GM19035 (cell line): ENCODE results near the gene TEX54.
"Not testable (repeated sequence)": the region's sequence is repeated elsewhere in the genome, so short reads cannot be mapped to it uniquely, and the experiment has no call there.

ENCODE experiments used
- ATAC-seq: cut with Tn5 transposase; IDR thresholded peaks from one replicate; pipeline ENCODE4 v1.9.1; 2021; ENCODE audit not compliant: unreplicated experiment

TEX54 gene

DNA sequence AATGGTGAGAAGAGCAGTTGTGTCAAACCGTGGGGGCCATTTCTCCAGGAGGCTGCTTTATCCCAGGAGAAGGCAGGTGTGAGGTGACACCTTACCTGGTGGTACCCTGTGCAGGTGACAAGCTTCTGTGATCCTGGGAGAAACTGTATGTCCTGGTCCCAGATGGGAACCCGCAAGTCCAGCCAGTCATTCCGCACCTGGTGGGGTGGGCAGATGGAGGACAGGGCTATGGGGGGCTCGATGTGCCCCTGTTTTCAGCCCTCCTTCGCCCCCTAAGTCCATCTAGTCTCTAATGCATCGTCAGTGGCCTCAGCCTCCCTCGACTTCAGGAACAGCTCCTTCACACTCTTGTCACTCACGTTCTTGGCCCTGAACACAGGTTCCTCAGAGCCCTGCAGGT, 2.7 kb upstream of the TEX54 start:
- ATAC-seq: no peak

- ATAC-seq: peak; percentile 79
Observed at GRCh38 chr11:62831520-62832335, 913 bp downstream of the TEX54 start, which contains the start of gene STX5. TSS of gene STX5 (minus strand) at chr11:62832051. CDS start at chr11:62831243, 808 bp downstream.

GRCh38 chr11:62830904-62831519, 1.6 kb downstream of the TEX54 start:
- ATAC-seq: no peak

DNA sequence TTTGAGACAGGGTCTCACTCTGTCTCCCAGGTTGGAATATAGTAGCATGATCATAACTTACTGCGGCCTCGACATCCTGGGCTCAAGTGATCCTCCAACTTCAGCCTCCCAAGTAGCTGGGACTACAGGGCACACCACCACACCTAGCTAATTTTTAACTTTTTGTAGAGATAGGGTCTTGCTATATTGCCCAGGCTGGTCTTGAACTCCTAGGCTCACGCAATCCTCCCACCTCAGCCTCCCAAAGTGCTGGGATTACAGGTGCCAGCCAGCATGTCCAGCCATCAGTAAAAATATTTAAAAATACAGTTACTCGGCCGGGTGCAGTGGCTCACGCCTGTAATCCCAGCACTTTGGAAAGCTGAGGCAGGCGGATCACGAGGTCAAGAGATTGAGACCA, 4.5 kb downstream of the TEX54 start:
- not testable (repeated sequence) for ATAC-seq

DNA sequence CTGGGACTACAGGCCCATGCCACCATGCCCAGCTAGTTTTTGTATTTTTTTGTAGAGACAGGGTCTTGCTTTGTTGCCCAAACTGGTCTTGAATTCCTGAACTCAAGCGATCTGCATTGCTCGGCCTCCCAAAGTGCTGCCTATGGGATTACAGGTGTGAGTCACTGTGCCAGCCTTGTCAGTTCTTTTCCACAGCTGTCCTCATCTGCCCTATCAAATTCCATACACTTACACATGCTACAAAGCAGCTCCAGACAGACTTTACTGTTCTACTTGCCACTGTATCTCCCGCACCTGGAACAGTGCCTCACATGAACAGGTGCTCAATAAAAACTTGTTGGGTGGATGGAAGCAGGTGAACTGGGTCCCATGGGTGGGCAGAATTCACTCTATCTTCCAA, 9.0 kb downstream of the TEX54 start:
- no peak for ATAC-seq

DNA sequence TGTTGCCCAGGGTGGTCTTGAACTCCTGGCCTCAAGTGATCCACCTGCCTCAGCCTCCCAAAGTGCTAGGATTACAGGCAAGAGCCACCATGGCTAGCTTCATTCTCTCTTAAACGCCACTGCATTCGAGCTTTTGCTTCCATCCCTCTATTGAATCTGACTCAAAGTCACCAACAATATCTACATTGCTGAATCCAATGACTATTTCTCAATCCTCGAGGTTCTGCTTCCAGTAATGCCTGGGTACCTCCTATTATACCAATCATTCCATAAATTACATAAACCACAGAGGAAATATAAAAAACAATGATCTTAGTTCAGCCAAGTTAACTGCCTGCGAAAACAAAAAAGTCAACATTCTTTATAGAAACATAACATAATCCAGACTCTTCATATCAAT, 15.5 kb downstream of the TEX54 start:
- no peak for ATAC-seq

DNA sequence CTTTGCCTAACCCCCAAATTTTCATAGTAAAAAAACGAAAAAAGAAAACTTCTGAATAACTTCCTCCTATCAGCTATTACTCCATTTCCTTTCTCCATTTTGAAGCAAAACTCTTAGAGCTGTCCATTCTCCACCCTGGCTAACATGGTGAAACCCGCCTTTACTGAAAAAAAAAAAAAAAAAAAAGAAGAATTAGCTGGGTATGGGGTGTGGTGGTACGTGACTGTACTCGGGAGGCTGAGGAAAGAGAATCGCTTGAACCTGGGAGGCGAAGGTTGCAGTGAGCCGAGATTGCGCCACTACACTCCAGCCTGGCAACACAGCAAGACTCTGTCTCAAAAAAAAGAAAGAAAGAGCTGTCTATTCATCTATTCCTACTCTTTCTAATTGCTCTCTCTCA, 16.1 kb downstream of the TEX54 start:
- ATAC-seq: no peak

- no peak for ATAC-seq
Observed at GRCh38 chr11:62811659-62812058, 21.0 kb downstream of the TEX54 start.

GRCh38 chr11:62810748-62811147, 21.9 kb downstream of the TEX54 start:
- no peak for ATAC-seq

GRCh38 chr11:62806611-62807121, 26.0 kb downstream of the TEX54 start:
- no peak for ATAC-seq

GRCh38 chr11:62805961-62806441, 26.6 kb downstream of the TEX54 start:
- ATAC-seq: no peak

DNA sequence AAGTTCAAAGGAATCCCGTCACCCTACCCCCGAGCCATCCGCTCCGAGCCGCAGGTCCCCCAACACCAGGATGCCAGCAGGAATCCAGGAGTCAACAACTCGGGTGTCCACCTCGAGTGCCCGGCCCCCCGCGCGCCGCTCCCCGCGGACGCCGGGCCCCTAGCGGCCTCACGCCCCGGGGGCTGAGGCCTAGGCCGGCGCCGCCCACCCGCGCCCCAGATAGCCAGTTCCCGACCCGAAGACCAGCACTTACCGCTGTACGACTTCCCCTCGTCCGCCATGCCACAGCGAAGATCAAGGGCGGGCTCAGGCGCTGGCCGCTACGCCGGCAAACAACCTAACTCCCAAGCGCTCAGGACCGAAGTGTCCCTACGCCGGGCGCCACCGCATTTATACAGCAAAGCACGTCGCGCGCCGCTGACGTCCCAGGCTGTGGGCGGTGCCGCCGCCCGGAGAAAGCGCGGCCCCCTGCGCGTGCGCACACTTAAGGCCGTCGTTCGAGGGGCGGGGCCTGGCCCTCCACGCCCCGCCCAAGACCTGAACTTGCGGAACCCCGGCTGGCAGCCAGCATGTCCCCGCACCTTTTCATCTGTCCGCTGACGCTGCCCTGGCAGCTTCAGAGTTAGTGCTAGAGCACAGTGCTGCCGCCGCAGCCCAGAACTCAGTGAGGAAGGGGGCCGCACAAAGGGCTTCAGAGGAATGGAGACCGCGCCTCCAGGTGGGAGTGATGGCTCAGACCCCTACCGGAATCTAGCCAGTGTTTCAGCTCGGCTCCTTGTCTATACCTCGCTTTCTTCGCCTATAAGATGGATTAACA, 27.4 kb downstream of the TEX54 start, which contains the start of gene NXF1:
NXF1 (minus strand) TSS at position 365 of the 817 bp plus-strand sequence; CDS start at position 281, 84 bp downstream.
- peak; percentile 83 for ATAC-seq

GRCh38 chr11:62804310-62805075, 28.1 kb downstream of the TEX54 start:
- peak; percentile 14 for ATAC-seq

DNA sequence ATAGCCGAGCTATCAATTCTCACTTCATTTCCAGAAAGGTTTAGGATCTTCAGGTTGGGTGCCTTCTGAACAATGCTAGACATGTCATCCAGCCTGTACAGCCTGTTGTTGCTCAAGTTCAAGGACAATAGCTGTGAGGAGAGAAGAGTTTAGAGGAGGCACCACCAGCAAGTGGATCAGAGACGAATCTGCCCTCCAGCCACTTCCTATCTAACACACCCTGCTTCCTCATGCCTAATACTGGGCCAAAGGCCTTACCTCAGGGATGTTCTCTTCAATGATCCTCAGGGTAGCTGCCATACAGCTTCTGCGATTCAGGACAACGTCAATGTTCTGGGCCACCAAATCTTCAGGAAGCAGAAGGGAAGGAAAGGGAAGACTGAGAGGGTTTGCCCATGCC, 31.6 kb downstream of the TEX54 start:
- no peak for ATAC-seq

DNA sequence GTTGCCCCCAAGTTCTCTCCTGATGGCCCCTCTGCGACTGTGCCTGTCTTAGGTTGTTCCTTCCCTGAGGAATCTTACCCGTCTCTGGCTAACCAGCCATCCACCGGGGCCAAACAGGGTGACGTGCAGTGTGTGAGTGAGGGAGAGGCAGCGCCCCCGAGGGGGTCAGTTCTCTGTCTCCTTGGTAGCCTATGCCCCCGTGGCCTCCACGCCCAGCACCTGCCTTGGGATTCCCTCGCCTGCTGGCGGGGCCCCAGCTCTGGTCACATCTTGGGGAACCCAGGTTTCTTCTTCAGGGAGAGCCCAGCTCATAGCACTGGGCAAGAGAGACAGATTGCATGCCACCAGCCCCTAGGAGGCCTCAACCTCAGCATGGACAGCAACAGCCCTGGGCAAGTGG, 33.2 kb downstream of the TEX54 start:
- ATAC-seq: no peak

DNA sequence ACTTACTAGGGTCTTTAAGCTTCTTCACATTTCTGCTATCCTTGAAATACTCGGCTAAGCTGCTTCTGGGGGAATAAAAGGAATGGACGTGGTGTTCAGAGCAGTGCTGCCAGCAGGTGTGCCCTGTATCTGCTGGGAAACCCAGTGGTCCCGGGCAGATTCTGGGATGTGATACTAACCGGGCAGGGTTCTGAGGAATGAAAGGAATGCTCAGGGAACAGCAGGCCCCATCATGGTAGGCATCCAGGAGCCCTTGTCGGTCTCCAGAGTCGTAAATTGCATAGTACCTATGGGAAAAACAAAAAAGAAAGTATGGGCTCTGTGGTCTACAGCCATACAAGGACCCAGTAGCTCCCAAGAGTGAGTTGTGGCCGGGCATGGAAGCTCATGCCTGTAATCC, 36.4 kb downstream of the TEX54 start:
- no peak for ATAC-seq

- no peak for ATAC-seq
Observed at GRCh38 chr11:62794201-62794775, 38.4 kb downstream of the TEX54 start.

DNA sequence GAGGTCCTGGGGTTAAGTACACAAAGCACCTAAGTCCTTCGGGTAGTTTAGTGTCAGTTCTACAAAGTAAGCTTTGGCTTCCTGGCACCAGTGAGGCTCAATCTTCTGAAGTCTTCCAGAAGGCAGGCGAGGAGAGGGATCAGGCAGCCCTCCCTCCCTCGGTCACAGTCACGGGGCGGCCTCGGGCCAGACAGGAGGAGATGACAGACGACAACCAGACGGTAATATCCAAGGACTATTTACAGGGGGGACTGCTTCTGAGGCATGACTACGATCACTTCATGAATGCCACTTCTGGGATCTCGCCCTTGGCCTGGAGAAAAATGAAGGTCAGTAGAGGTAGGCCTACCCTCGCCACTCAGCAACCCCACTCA, 40.5 kb downstream of the TEX54 start:
- no peak for ATAC-seq

DNA sequence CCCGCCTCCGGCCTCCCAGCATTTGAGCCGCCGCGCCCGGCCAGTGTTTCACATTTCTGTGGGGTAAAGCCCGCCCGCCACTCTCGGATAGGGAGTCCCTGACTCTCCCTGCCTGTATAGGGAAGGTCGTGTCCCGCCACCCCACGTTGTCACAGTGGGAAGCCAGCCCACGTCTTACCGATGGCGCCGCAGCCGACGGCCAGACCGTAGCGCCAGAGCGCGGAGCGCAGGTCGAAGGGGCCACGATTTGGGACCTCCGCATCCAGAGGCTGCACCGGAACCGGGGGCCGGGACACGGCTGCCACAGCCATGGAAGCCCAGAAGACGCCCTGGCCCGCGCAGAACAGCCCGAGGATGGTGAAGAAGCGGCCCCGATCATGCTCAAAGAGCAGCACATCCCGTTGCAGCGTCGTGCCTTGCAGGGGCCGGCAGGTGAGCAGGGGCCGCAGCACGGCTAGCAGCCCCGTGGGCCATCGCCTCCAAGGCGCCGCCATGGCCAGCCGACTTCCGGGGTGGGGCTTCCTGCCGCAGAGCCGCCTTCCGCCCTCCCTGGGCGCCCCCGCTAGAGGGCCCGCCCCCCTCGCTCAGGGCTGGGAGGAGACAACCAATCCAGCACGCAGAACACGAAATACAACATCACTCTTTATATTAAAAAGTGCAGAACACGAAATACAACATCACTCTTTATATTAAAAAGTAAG, 41.0 kb downstream of the TEX54 start, which contains the start of gene TMEM223:
TMEM223 (minus strand) TSS at position 506 of the 701 bp plus-strand sequence; CDS start at position 494, 12 bp downstream.
- ATAC-seq: peak; percentile 60
